Measurements from ENCODE around the gene DOK4.

DOK4 gene

DNA sequence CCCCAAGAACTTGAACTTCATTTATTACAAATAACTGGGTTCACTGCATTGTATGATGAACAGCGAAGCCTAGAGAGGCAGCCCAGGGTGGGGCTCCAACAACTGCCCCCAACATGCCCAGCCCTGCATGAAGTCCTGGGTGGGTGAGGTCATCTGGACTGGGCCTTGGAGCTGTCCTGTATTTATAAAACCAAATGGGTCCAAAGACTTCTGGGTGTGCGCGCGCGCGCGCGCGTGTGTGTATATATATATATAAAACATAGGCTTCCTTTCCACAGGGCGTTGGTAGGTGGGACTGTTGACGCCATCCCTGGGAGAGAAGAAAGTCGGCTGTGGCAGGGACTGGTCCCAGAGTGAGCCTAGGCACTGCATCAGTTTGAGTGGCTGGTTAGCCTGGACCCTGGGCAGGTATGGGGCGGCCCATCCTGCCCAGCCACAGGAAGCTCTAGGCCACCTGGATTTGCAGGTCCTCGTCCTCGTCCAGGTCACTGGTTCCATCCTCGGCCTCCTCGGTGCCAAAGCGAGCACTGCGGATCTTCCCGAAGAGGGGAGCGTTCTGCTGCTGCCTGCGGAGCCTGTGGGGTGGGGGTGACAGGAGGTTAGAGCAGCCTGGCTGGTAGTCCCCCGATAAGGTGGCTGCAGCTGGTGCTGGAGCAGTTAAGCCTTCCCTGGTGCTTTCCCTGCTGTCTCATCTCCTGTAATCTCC is 26.2 kb upstream of the DOK4 start:
- no peak overlapping the region for H3K27ac ChIP-seq (ENCODE audit: insufficient read depth, low read depth, low read length, poor library complexity, severe bottlenecking)
- no peak overlapping the region for H3K4me3 ChIP-seq (ENCODE audit: insufficient read depth, low read depth, low read length)
- H3K36me3 ChIP-seq (ENCODE audit: control insufficient read depth, insufficient read depth, low read length), result peaks cover 2% of the 10 kb centered on the region
- no peaks in the 10 kb centered on the region for H3K9me3 ChIP-seq (ENCODE audit: control insufficient read depth, low read length)
- H3K4me1 ChIP-seq (ENCODE audit: control insufficient read depth, insufficient read depth, low read length), result peaks cover 5% of the 10 kb centered on the region
- no peaks in the 10 kb centered on the region for H3K27me3 ChIP-seq (ENCODE audit: control insufficient read depth, insufficient read depth, low read length, poor library complexity, severe bottlenecking)
- 96 to 97% methylated on average over 15 to 23 of the region's 23 CpGs for WGBS, 2 experiments

DNA sequence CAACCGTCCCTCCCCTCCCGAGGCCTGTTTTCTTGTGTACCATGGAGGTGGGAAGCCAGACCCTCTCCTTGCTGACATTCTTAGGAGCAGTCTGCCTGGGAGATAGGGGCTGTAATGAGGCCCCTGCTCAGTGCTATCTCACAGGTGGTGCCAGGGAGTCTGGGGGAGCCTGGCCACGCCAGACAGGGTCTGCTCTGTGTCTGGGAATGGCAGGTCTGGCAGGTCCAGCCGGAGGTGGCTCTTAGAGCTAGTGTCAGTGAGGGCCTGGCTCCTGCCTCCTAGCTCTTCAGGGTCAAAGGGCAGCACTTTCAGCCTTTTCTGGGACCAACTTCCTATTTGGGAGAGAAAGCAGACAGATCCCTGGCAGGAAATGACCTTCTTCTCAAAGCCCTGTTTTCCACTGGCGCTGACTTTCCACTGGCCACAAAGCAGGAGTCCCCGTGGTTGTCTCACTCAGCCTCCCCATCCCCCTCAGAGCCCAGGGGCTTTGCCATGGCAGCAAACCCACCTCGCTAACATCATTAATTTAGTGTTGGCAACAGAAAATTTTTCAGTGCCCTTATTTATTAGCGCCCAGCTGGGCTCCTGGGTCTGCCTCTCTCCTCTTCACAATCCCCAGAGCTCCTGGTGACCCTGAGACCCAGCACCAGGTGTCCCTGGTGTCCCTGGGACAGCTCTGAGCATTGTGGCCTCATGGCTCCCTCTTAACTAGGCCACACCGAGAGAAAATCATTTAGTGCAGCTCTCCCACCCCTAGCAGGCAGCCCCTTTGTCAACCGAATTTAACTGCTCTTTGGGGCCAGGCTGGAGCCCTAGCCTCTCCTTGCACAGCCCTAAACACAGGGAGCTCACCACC is 24.0 kb upstream of the DOK4 start:
- Histone ChIP-seq H3K27ac (ENCODE audit: insufficient read depth, low read depth, low read length, poor library complexity, severe bottlenecking) (no peak overlapping the region), H3K36me3 (ENCODE audit: control insufficient read depth, insufficient read depth, low read length) (no peaks in the 10 kb centered on the region), H3K9me3 (ENCODE audit: control insufficient read depth, low read length) (no peaks in the 10 kb centered on the region), H3K4me1 (ENCODE audit: control insufficient read depth, insufficient read depth, low read length) (peaks cover 10% of the 10 kb centered on the region), H3K4me3 (ENCODE audit: insufficient read depth, low read depth, low read length) (no peak overlapping the region), H3K27me3 (ENCODE audit: control insufficient read depth, insufficient read depth, low read length, poor library complexity, severe bottlenecking) (no peaks in the 10 kb centered on the region)
- WGBS, 2 experiments, result 80 to 83% methylated on average over 10 of the region's 10 CpGs

DNA sequence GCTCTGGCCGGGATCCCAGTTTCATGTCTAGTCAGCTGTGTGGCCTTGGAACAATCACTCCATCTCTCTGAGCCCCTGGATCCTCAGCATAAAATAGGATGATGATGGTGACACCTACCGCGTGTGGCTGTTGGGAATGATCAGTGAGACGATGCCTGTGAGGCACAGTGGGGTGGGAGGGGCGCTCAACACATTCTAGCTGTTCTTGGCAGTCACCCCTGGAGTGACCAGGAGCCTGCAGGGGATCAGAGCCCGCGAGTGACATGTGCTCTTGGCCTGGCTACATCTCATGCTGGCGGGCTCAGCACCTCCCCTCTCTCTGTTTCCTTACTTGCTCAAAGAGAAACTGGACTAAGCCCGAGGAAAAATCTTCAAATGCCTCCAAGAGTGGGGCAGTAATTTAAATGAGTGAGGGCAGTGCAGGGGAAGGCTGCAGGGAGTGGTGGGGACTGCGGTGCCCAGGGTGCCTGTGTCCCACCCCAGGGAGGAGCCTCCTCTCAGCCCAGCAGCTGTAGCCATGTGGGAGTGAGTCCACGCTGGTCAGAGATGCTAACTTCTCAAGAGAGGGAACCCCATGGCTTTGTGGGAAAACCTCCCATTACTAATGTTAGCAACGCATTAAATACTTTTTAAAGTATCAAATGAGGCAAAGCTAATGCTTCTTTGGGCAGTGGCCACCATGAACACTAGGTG is 23.1 kb upstream of the DOK4 start:
- Histone ChIP-seq H3K27me3 (ENCODE audit: control insufficient read depth, insufficient read depth, low read length, poor library complexity, severe bottlenecking) (no peaks in the 10 kb centered on the region), H3K9me3 (ENCODE audit: control insufficient read depth, low read length) (no peaks in the 10 kb centered on the region), H3K4me1 (ENCODE audit: control insufficient read depth, insufficient read depth, low read length) (peaks cover 10% of the 10 kb centered on the region), H3K27ac (ENCODE audit: insufficient read depth, low read depth, low read length, poor library complexity, severe bottlenecking) (no peak overlapping the region), H3K4me3 (ENCODE audit: insufficient read depth, low read depth, low read length) (no peak overlapping the region), H3K36me3 (ENCODE audit: control insufficient read depth, insufficient read depth, low read length) (no peaks in the 10 kb centered on the region)
- 91 to 92% methylated on average over 12 of the region's 12 CpGs for WGBS, 2 experiments

DNA sequence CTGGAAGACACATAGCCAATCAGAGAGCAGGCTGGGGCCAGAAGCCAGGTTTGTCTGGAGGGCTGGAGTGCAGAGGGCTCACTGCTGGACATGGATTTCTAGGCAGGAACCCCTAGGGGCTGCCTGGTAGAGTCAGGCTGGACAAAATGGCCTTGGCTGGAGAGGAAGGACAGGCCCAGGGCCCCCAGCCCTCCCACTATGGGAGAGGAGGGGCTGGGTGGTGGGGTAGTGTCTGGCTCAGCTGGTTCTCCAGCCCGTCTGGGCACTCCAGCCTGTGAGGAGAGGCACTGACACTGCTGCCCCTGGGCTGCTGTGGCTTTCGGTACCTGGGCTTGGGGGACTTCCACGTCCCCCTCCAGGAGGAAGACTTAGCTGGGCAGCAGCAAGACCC is 21.7 kb upstream of the DOK4 start:
- H3K36me3 ChIP-seq (ENCODE audit: control insufficient read depth, insufficient read depth, low read length), result no peaks in the 10 kb centered on the region
- 75 to 82% methylated on average over 3 of the region's 3 CpGs for whole genome bisulfite sequencing, 2 experiments

DNA sequence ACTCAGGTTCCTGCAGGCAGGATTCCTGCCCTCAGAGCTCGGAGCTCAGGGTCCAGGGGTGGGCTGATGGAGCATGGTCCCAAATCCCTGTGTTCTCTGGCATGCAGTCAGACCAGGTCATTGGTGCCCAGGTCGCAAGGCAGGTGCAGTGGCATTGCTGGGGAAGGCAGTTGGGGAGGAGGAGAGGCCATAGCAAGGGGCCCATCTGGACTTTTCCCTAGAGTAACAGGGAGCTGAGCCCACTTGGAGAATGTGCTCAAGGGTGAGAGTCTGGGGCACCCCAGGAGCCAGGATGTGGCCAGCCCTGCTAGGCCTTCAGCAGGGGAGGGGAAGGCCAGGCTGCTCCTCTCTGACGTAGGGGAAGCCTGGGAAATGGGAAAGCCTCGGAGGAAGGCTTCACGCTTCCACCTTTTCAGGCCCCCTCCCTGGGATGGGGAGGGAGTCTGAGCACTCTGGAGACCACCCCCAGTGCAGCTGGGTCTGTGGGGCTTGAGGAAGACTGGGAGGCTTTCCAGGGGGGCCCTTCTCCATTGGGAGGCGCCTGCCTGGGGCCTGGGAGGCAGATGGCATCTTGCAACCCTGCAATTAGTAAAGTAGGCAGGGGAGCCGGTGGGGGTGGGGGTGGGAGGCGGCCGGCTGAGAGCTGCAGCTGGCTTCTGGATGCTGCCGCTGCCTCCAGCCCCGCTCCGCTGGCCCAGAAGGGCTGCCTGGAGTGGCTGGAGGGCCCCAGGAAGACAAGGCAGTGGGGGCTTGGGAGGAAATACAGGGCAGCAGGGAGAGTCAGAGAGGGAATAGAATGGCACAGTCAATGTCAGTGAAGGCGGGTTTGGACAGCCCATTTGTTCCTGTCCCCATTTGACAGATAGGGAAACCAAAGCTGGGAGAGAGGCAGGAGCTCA is 21.1 kb upstream of the DOK4 start:
- Histone ChIP-seq H3K27ac (ENCODE audit: insufficient read depth, low read depth, low read length, poor library complexity, severe bottlenecking) (no peak overlapping the region), H3K9me3 (ENCODE audit: control insufficient read depth, low read length) (no peaks in the 10 kb centered on the region), H3K36me3 (ENCODE audit: control insufficient read depth, insufficient read depth, low read length) (no peaks in the 10 kb centered on the region), H3K4me3 (ENCODE audit: insufficient read depth, low read depth, low read length) (no peak overlapping the region), H3K4me1 (ENCODE audit: control insufficient read depth, insufficient read depth, low read length) (peaks cover 10% of the 10 kb centered on the region), H3K27me3 (ENCODE audit: control insufficient read depth, insufficient read depth, low read length, poor library complexity, severe bottlenecking) (no peaks in the 10 kb centered on the region)
- 43 to 48% methylated on average over 13 of the region's 13 CpGs for WGBS, 2 experiments

More for the DNA sequence above, 21.7 kb upstream of the DOK4 start:
- Histone ChIP-seq H3K9me3 (ENCODE audit: control insufficient read depth, low read length) (no peaks in the 10 kb centered on the region), H3K4me1 (ENCODE audit: control insufficient read depth, insufficient read depth, low read length) (peaks cover 10% of the 10 kb centered on the region), H3K27me3 (ENCODE audit: control insufficient read depth, insufficient read depth, low read length, poor library complexity, severe bottlenecking) (no peaks in the 10 kb centered on the region), H3K4me3 (ENCODE audit: insufficient read depth, low read depth, low read length) (no peak overlapping the region), H3K27ac (ENCODE audit: insufficient read depth, low read depth, low read length, poor library complexity, severe bottlenecking) (no peak overlapping the region)

DNA sequence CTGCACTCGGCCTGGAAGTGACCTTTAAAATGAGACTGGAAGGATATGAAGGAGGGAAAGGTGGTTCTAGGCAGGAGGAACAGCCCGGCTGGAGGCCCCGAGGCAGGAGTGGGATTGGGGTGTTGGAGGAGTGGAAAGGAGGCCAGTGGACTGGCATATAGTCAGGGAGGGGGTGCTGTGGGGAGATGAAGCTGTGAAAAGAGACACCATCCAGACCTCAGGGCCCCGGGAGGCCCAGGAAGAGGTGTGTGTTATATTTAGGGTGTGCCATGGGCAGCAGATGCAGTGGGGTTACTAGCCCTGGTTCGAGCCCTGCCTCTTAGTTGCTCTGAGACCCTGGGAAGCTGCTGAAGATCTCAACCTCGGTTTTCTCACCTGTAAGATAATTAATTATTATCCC is 18.9 kb upstream of the DOK4 start:
- no peaks in the 10 kb centered on the region for H3K36me3 ChIP-seq (ENCODE audit: control insufficient read depth, insufficient read depth, low read length)
- H3K27ac ChIP-seq (ENCODE audit: insufficient read depth, low read depth, low read length, poor library complexity, severe bottlenecking), result no peak overlapping the region
- no peaks in the 10 kb centered on the region for H3K9me3 ChIP-seq (ENCODE audit: control insufficient read depth, low read length)
- no peak overlapping the region for H3K4me3 ChIP-seq (ENCODE audit: insufficient read depth, low read depth, low read length)
- 87 to 88% methylated on average over 6 of the region's 6 CpGs for WGBS, 2 experiments
- H3K4me1 ChIP-seq (ENCODE audit: control insufficient read depth, insufficient read depth, low read length), result peaks cover 7% of the 10 kb centered on the region
- H3K27me3 ChIP-seq (ENCODE audit: control insufficient read depth, insufficient read depth, low read length, poor library complexity, severe bottlenecking), result no peaks in the 10 kb centered on the region

DNA sequence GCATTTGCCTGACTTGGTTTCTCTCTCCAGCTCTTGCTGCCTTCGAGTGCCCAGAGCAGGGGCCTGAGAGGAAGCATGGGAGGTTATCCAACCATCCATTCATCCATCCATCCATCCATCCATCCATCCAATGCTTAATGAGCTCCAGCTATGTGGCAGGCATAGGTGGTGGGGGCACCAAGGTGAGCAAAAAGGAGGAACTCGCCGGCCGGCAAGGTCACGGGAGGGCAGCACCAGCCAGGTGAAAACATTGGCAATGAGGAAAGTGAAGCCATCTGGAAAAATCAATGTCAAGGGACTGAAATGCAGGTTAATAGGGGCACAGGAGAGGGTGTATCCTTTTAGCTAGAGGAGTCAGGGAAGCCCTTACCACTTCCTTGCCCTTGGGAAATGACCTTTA is 18.2 kb upstream of the DOK4 start:
- no peak overlapping the region for H3K27ac ChIP-seq (ENCODE audit: insufficient read depth, low read depth, low read length, poor library complexity, severe bottlenecking)
- peaks cover 7% of the 10 kb centered on the region for H3K4me1 ChIP-seq (ENCODE audit: control insufficient read depth, insufficient read depth, low read length)
- no peaks in the 10 kb centered on the region for H3K36me3 ChIP-seq (ENCODE audit: control insufficient read depth, insufficient read depth, low read length)
- WGBS, 2 experiments, result 92 to 94% methylated on average over 5 of the region's 5 CpGs
- no peak overlapping the region for H3K4me3 ChIP-seq (ENCODE audit: insufficient read depth, low read depth, low read length)
- H3K9me3 ChIP-seq (ENCODE audit: control insufficient read depth, low read length), result no peaks in the 10 kb centered on the region
- no peaks in the 10 kb centered on the region for H3K27me3 ChIP-seq (ENCODE audit: control insufficient read depth, insufficient read depth, low read length, poor library complexity, severe bottlenecking)

DNA sequence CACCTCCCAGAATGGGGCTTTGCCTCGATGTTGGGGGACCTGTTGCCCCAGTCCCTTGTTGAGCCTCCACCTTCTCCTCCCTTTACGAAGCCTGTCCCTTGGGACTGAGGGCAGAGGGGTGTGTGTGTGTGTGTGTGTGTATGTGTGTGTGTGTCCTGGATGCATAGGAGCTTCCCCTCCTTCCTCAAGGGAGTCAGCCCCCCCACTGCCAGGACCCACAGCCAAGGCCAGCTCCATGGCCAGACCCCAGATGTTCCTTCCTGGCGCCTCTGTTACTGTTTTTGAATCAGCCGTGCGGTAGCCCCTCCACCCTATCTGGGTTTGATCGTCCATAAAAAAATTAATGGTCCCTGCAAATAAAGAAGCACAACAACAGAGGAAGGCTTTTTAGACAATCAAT is 17.7 kb upstream of the DOK4 start:
- H3K36me3 ChIP-seq (ENCODE audit: control insufficient read depth, insufficient read depth, low read length), result no peaks in the 10 kb centered on the region
- peaks cover 7% of the 10 kb centered on the region for H3K4me1 ChIP-seq (ENCODE audit: control insufficient read depth, insufficient read depth, low read length)
- 90 to 96% methylated on average over 5 of the region's 6 CpGs for WGBS, 2 experiments
- no peak overlapping the region for H3K4me3 ChIP-seq (ENCODE audit: insufficient read depth, low read depth, low read length)
- H3K27me3 ChIP-seq (ENCODE audit: control insufficient read depth, insufficient read depth, low read length, poor library complexity, severe bottlenecking), result no peaks in the 10 kb centered on the region
- H3K9me3 ChIP-seq (ENCODE audit: control insufficient read depth, low read length), result no peaks in the 10 kb centered on the region
- H3K27ac ChIP-seq (ENCODE audit: insufficient read depth, low read depth, low read length, poor library complexity, severe bottlenecking), result no peak overlapping the region

DNA sequence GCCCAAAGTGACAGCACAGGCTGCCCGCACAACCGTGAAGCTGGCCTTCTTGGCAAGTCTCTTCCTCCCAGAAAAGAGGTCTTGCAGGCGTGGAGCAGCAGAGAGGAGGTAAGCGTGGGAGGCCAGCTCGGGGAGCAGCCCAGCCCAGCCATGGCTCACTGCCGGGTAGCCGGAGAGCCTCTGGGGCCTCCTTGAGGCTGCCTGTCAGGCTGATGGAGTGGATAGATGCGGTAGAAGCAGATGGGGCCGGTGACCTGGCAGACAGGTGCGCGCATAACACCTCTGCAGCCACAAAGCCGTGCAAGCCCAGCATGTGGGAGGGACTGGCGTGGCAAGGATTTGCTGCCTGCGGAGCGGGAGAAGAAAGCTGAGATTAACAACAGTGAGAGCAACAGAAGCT is 17.1 kb upstream of the DOK4 start:
- H3K9me3 ChIP-seq (ENCODE audit: control insufficient read depth, low read length), result no peaks in the 10 kb centered on the region
- no peak overlapping the region for H3K4me3 ChIP-seq (ENCODE audit: insufficient read depth, low read depth, low read length)
- H3K27ac ChIP-seq (ENCODE audit: insufficient read depth, low read depth, low read length, poor library complexity, severe bottlenecking), result no peak overlapping the region
- H3K4me1 ChIP-seq (ENCODE audit: control insufficient read depth, insufficient read depth, low read length), result peaks cover 7% of the 10 kb centered on the region
- H3K27me3 ChIP-seq (ENCODE audit: control insufficient read depth, insufficient read depth, low read length, poor library complexity, severe bottlenecking), result no peaks in the 10 kb centered on the region
- 78% methylated on average over 15 of the region's 15 CpGs for WGBS, 2 experiments
- no peaks in the 10 kb centered on the region for H3K36me3 ChIP-seq (ENCODE audit: control insufficient read depth, insufficient read depth, low read length)

Measured in ectodermal cell (in vitro differentiated cells).